DOHH2 (cell line): ENCODE measurements around the gene PSME3.

Experiments
- EZH2phosphoT487 ChIP-seq: fragments of 200-600 bp; sonication (generic); IDR thresholded peaks from 2 replicates; pipeline ENCODE4 v1.6.1; 2017; ENCODE audit warnings: borderline replicate concordance, mild to moderate bottlenecking, antibody characterized with exemption, low read length, moderate library complexity, mixed read lengths
- TF ChIP-seq, protein P1 (sequence below): fragments of 200-600 bp; sonication (generic); IDR thresholded peaks from one replicate; pipeline ENCODE4 v1.5.1; 2014; ENCODE audit warnings: antibody characterized with exemption, mild to moderate bottlenecking, low read depth, low read length; ENCODE audit not compliant: poor library complexity, severe bottlenecking

DNA sequence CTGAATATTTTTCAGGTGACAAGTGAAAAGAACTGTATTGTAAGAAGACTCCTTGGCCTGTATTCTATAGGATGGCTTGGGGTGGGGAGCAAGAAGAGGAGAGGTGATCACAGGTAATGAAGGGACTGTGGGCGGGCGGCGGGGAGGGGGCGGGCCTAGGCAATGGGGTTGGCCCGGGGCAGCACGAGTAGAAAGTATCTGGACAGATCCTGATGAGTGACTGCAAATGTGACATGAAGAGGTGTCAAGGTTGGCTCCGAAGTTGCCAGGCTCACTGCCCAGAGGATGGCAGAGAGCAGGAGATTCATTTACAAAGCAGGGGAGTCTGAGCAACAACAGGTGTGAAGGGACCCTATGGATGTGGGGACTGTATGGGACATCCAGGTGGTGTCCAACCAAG lies 56.6 kb downstream of the PSME3 start:
- TF ChIP-seq, protein P1, sequence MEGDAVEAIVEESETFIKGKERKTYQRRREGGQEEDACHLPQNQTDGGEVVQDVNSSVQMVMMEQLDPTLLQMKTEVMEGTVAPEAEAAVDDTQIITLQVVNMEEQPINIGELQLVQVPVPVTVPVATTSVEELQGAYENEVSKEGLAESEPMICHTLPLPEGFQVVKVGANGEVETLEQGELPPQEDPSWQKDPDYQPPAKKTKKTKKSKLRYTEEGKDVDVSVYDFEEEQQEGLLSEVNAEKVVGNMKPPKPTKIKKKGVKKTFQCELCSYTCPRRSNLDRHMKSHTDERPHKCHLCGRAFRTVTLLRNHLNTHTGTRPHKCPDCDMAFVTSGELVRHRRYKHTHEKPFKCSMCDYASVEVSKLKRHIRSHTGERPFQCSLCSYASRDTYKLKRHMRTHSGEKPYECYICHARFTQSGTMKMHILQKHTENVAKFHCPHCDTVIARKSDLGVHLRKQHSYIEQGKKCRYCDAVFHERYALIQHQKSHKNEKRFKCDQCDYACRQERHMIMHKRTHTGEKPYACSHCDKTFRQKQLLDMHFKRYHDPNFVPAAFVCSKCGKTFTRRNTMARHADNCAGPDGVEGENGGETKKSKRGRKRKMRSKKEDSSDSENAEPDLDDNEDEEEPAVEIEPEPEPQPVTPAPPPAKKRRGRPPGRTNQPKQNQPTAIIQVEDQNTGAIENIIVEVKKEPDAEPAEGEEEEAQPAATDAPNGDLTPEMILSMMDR = no peak
- TF ChIP-seq EZH2phosphoT487 = no peak
